Kidney (tissue), 14 donors: ENCODE data around the gene PROC. TPM values are rescaled to one million over a fixed set of nuclear protein-coding genes. Genes with fewer than 3 reads are reported as not detected.

Experiments used
- DNase-seq, 5 donors: peaks; one replicate each; pipeline ENCODE4 v3.0.0-alpha.2; 2013 to 2020
- FAIRE-seq: peaks from 2 replicates; lab custom pipeline; 2012; peaks lifted over from hg19 to GRCh38; lab: Jason Lieb, UNC
- H3K27ac ChIP-seq, 2 donors: one replicate each; pipeline ENCODE4 v1.7.0; 2013; ENCODE audit warnings: low read depth in 2 of 2, low read length in 2 of 2, inconsistent platforms in 1 of 2
- H3K27me3 ChIP-seq: one replicate; pipeline ENCODE4 v1.7.1; 2013; ENCODE audit warnings: low read length, inconsistent platforms; ENCODE audit not compliant: control insufficient read depth, insufficient read depth
- H3K36me3 ChIP-seq, 3 donors: one replicate each; pipeline versions ENCODE4 v1.7.0 to v1.7.1; 2013; ENCODE audit warnings: low read length in 3 of 3, control low read depth in 1 of 3, inconsistent platforms in 1 of 3; ENCODE audit not compliant: insufficient read depth in 3 of 3, control insufficient read depth in 2 of 3
- H3K4me1 ChIP-seq, 3 donors: one replicate each; pipeline versions ENCODE4 v1.7.0 to v1.7.1; 2013; ENCODE audit warnings: low read length in 3 of 3, inconsistent platforms in 1 of 3, low read depth in 1 of 3; ENCODE audit not compliant: control insufficient read depth in 2 of 3, insufficient read depth in 2 of 3
- H3K4me3 ChIP-seq, 3 donors: one replicate each; pipeline versions ENCODE4 v1.7.0 to v1.8.1; 2013; ENCODE audit warnings: low read length in 3 of 3, control low read depth in 1 of 3, inconsistent platforms in 1 of 3
- H3K9ac ChIP-seq, 3 donors: one replicate each; pipeline versions ENCODE4 v1.7.0 to v1.7.1; 2013; ENCODE audit warnings: low read length in 3 of 3, control low read depth in 1 of 3, inconsistent platforms in 1 of 3
- H3K9me3 ChIP-seq, 3 donors: one replicate each; pipeline versions ENCODE4 v1.7.0 to v1.7.1; 2013; ENCODE audit warnings: low read length in 3 of 3, control low read depth in 1 of 3, inconsistent platforms in 1 of 3; ENCODE audit not compliant: control insufficient read depth in 2 of 3, insufficient read depth in 1 of 3
- intact Hi-C: fragments of 100-400 bp; cut with DNase I; formaldehyde crosslinking; loops from one replicate; pipeline ENCODE4 v1.11.1; 2022
- polyA plus RNA-seq: library from polyadenylated mRNA; stranded (reverse); fragments of 350-450 nt; fragmentation: Illumina TruSeq; extraction: RNeasy Lipid Tissue Mini Kit (QIAGEN cat#74804); gene quantifications from one replicate; pipeline ENCODE4 v1.2.3, GENCODE V29; 2014; ENCODE audit warnings: low read depth, low replicate concordance; ENCODE audit not compliant: insufficient read depth
- total RNA-seq: library from RNA; stranded (reverse); fragmentation: NEBNext Ultra II Directional; extraction: Animal tissue kit (Norgen Biotek cat#: 25700); gene quantifications from one replicate; pipeline ENCODE4 v1.2.1, GENCODE V29; 2021
- TF ChIP-seq, protein P1 (sequence below): IDR thresholded peaks from 3 replicates; pipeline ENCODE4 v1.5.1; 2012; ENCODE audit warnings: mild to moderate bottlenecking, moderate library complexity, borderline replicate concordance; ENCODE audit not compliant: insufficient read depth; ENCODE audit errors: extremely low read depth
- donor health status: control.
- donor health status: control.
- donor health status: control.
- donor health status: control.
- donor health status: control.
- donor health status: DM: yes; HTN: yes; CAD: no.
- donor health status: Normal renal cell carcinoma (clear cell type).

The PROC gene
- total and polyA plus RNA-seq, 2 donors from 2014 or later, result 5.9 to 51.0 TPM

DNA sequence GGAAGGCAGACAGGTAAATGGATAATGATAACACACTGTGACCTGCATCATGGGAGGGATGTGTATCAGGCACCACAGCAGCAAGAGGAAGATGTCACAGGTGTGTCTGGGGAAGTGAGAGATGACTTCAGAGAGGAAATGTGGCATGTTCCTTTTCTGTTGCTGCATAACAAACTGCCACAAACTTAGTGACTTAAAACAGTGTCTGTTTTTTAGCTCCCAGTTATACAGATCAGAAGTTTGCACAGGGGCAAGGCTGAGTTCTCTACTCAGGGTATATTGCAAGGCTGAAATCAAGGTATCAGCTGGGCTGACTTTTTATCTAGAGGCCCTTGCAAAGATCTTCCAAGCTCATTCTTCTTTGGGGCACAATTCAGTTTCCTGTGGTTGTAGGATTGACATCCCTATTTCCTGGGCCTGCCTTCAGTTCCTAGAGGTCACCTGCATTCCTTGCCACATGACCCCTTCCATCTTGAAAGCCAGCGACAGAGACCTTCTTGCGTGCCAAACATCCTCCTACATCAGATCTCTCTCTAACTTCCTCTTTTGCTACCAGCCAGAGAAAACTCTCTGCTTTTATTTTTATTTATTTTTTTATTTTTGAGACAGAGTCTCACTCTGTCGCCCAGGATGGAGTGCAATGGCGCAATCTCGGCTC lies 28.3 kb upstream of the PROC start:
- Histone ChIP-seq H3K9ac (peak overlapping the region in 1 of 3 donors; percentile 44), H3K27ac (no peak overlapping the region), H3K36me3 (no peaks in the 10 kb centered on the region), H3K9me3 (no peaks in the 10 kb centered on the region), H3K27me3 (no peaks in the 10 kb centered on the region), H3K4me1 (peaks cover 0 to 11% (median 8%) of the 10 kb centered on the region in 3 donors), H3K4me3 (no peak overlapping the region)
- TF ChIP-seq, protein P1, sequence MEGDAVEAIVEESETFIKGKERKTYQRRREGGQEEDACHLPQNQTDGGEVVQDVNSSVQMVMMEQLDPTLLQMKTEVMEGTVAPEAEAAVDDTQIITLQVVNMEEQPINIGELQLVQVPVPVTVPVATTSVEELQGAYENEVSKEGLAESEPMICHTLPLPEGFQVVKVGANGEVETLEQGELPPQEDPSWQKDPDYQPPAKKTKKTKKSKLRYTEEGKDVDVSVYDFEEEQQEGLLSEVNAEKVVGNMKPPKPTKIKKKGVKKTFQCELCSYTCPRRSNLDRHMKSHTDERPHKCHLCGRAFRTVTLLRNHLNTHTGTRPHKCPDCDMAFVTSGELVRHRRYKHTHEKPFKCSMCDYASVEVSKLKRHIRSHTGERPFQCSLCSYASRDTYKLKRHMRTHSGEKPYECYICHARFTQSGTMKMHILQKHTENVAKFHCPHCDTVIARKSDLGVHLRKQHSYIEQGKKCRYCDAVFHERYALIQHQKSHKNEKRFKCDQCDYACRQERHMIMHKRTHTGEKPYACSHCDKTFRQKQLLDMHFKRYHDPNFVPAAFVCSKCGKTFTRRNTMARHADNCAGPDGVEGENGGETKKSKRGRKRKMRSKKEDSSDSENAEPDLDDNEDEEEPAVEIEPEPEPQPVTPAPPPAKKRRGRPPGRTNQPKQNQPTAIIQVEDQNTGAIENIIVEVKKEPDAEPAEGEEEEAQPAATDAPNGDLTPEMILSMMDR, result no peak
- FAIRE-seq (no peak), DNase-seq (no peak)
- intact Hi-C loops, result no loop called here

DNA sequence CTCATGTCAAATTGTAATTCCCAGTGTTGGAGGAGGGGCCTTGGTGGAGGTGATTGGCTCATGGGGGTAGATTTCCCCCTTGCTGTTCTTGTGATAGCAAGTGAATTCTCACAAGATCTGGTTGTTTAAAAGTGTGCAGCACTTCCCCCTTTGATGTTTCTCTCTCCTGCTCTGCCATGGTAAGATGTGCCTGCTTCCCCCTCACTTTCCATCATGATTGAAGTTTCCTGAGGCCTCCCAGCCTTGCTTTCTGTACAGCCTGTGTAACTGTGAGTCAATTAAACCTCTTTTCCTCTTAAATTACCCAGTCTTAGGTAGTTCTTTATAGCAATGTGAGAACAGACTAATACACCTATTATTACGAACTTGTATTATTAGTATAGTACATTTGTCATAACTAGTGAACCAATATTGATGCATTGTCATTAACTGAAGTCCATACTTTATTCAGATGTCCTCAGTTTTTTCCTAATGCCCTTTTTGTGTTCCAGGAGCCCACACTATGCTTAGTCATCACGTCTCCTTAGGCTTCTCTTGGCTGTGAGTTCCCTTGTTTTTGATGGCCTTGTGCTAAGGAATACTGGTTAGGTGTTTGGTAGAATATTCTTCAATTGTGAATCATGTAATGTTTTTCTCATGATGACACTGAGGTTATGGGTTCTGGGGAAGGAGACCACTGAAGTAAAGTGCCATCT lies 25.9 kb upstream of the PROC start:
- Histone ChIP-seq H3K27me3 (no peaks in the 10 kb centered on the region), H3K36me3 (no peaks in the 10 kb centered on the region), H3K4me1 (peaks cover 0 to 11% (median 4%) of the 10 kb centered on the region in 3 donors), H3K4me3 (no peak overlapping the region), H3K9me3 (no peaks in the 10 kb centered on the region), H3K9ac (no peak overlapping the region), H3K27ac (no peak overlapping the region)
- no peak for FAIRE-seq
- intact Hi-C loops, result no loop called here
- DNase-seq, result no peak
- TF ChIP-seq, protein P1, result no peak

DNA sequence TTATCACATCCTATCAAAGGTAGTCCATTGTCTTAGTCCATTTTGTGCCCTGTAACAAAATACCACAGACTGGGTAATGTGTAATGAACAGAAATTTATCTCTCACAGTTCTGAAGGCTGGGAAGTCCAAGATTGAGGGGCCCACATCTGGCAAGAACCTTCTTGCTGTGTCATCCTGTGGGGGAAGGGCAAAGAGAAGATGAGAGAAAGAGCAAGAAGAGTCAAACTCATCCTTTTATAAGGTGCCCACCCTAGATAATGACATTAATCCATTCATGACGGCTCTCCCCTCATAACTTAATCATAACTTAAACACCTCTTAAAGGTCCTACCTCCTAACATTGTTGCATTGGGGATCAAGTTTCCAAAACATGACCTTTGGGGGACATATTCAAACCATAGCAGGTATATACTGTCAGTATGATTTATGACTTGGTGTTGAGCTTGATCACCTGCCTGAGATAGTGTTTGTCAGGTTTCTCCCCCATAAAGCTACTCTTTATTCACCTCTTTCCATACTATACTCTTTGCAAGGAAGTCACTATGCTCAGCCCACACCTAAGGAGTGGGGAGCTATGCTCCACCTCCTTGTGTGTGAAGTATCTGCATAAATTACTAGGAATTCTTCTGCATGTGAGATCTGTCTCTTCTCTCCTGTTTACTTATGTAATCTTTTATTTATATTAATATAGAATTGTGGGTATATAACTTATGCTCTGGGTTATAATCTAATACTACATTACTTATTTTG lies 25.2 kb upstream of the PROC start:
- H3K4me3 ChIP-seq, result no peak overlapping the region
- intact Hi-C loops, result no loop called here
- no peak overlapping the region for H3K27ac ChIP-seq
- TF ChIP-seq, protein P1, result no peak
- DNase-seq, result no peak
- peaks cover 0 to 11% (median 4%) of the 10 kb centered on the region in 3 donors for H3K4me1 ChIP-seq
- no peak overlapping the region for H3K9ac ChIP-seq
- H3K9me3 ChIP-seq, result no peaks in the 10 kb centered on the region
- no peaks in the 10 kb centered on the region for H3K27me3 ChIP-seq
- FAIRE-seq, result no peak
- H3K36me3 ChIP-seq, result no peaks in the 10 kb centered on the region
